CD4-positive, alpha-beta T cell treated with Interleukin-12 subunit alpha and Interleukin-12 subunit beta, for 1 hour (primary cell): ENCODE data around the gene NME7.

Source experiments
- DNase-seq: peaks from one replicate; pipeline ENCODE4 v3.0.0-alpha.2; 2020

The NME7 gene

DNA sequence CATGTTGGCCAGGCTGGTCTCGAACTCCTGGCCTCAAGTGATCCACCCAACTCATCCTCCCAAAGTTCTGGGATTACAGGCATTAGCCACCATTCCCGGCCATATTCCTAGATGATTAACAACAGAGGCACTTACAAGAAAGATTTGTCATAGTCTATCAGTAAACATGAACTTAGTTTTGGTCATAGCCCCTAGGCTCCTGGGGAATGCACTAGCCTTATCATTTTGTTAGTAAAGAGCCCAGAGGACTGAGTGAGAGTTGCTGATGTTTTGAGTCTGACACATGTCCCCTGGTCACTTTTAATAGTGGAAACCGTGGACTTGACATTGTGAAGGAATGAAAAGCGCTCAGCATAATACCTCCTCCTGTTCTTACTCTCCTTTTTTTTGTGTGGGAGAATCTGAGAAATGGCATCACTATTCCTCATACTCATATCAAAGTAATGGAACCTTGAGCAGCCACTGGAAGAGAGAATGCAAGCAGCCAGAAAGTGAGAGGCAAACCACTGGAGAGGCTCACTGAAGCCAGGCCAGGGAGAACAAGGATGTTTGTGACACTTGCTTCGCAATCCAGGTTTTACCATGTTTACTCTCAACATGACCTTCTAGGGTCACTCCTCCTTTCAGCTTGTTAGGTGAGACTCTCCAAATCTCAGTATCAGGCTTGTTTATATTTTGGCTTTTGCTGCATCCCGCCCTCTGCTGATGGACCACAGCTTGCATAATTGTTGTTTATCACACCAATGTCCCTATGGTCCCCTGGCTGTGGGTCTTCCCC lies 246.3 kb downstream of the NME7 start:
- no peak for DNase-seq

- no peak for DNase-seq
Observed at GRCh38 chr1:169120066-169120465, 247.5 kb downstream of the NME7 start.

GRCh38 chr1:169119405-169119804 lies 248.2 kb downstream of the NME7 start:
- DNase-seq = no peak

DNA sequence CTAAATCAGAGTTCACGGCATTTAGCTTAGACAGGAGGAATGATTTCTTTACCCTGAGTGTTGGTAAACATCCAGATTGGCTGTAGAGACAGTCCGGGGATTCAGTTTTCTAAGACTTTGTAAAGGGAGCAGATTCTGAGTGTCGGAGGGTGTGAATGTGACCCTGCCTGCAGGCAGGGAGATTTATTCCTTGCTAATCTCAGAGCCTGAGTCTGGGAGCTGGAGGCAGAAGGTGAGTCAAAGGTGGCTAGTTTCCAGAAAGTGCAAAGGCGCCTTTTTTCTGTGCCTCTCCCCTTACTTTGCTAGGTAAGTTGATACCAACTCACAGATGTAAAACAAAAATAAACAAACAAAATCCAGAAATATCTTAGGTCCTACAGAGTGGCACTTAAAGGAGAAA lies 249.4 kb downstream of the NME7 start:
- no peak for DNase-seq

- DNase-seq = no peak
Observed at GRCh38 chr1:169117599-169117998, 250.0 kb downstream of the NME7 start.

DNA sequence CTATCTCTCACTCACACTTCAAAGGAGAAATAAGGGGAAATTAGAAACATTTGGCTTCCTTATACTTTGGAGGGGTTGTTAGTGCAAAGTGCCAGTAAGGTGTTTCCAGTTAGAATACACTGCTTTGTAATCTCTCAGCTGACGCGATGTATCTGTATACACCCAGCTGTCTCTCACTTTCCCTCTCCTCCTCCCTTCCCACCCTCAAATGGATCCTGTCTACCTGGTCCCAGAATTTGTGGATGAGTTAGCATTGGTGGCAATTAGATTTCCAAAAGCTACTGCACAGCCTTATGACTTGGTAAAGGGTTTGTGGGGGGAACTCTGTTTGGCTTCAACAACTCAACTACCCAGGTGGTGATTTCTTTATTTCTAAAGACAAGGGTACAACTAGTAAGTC lies 250.6 kb downstream of the NME7 start:
- no peak for DNase-seq

GRCh38 chr1:169115891-169116585 lies 251.6 kb downstream of the NME7 start:
- DNase-seq = no peak

DNA sequence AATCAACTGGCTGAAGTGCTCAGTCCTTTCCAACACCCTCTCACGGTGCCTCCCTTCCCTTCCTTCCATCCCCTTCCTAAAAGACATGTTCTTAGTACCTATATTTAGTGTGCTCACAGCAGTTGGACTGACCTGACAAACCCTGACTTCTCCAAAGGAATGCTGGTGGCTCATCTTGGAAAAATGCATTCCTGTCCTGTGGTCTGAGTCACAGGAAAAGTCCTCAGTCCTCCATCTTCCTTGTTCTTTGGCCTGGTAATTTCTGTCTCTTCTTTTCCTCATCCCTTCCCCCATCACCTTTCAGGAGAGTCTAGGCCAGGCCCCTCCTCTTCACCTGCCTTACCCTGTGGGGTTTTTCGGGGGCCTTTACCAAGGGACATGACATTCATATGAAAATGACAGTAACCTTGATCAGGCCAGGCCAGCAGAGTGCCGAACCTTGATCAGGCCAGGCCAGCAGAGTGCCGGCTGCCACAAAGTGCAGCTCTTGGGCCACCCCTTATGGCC lies 253.9 kb downstream of the NME7 start:
- no peak for DNase-seq

DNA sequence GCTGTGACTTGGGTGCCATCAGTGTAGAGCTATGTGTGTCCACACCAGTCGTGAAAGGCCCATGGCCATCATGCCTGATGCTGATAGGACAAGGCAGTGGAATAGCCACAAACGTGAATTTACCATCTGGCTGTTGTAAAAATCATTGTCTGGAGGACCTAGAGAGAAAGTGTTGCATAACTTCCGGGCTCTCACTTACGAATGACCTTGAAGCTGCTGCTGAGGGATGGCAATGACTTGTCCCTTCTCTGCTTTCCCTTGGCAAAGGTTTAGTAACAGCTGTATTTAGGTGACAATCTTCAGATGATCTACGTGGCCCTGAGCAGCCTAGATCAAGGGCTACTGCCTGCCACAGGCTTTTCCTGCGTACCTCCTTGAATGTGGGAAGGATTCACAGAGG lies 255.4 kb downstream of the NME7 start:
- no peak for DNase-seq

GRCh38 chr1:169111472-169111871 lies 256.1 kb downstream of the NME7 start:
- no peak for DNase-seq

DNA sequence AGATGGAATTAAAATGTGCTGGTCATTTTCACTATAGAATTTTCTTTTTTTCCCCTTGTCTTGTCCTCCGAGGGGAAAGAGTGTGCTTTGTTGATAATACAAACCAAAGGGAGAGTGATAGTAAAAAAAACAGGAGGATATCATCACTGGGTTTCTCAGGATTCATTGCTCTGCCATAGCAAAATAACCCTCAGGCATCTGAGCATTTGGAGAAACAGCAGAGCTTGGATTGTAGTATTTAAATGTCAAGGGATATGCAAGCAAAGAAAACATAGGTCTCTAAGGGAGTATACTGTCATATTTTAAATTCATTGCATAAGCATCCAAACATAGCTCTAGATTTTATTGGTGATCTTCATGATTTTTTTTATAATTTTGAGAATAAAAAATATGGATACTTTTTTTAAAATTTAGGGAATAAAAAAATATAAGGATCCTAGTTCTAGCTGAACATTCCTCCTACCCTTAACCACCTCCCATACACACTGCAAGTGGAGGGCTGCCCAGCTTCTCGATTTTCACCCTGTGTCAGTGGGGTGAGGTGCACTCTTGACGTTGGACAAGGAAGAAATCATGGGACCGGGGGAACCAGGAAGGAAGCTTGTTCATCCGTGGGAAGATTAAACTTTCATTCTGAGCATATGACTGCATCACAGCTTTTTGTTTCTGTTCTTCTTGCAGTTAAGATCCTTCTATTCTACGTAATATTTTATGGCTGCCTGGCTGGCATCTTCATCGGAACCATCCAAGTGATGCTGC lies 256.7 kb downstream of the NME7 start:
- no peak for DNase-seq

DNA sequence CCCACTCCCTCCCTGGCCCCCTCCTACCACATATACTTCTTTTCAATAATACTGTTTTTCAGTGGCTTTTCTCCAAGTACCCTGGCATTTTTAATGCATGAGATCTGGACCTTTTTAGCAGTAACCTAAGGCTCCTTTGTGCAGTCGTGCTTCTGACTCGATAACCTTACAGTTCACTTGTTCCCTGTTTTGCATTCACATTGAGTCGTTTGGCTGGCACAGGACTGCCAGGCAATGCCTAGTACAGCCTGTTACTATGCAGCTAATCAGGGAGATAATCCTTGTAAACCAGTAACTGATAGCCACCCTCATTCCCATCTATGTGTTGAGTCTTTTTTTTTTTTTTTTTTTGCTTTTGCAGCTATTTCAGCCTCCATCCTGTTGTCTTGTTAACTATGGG lies 257.4 kb downstream of the NME7 start:
- no peak for DNase-seq

DNA sequence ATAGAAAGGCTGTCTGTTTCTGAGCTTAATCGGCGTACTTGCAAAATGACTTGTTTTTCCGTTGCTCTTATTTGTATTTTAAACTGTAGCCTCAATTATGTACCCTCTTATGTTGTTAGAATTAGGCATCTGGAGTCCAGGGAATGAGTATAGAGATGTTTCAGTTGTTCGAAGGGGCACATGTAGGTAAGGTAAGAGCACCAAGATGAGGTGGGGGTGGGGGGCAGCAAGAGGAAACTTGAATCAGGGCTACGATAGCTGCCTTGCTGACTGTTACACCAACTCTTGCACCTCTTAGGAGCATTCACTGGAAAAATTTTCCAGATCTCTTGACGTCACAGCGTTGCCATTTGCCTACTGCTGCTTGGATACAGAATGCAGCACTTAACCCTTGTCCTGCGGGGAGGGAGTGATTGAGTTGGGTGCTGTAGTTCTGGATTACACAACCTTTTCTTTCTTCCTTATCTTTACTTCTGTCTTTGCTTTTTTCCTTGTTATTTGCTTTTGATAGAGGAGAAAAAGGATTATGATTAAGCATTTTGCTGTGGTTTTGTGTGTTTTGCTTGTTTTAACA lies 257.9 kb downstream of the NME7 start:
- no peak for DNase-seq

GRCh38 chr1:169108863-169109560 lies 258.6 kb downstream of the NME7 start:
- DNase-seq = no peak

GRCh38 chr1:169108223-169108622 lies 259.4 kb downstream of the NME7 start:
- DNase-seq = no peak

DNA sequence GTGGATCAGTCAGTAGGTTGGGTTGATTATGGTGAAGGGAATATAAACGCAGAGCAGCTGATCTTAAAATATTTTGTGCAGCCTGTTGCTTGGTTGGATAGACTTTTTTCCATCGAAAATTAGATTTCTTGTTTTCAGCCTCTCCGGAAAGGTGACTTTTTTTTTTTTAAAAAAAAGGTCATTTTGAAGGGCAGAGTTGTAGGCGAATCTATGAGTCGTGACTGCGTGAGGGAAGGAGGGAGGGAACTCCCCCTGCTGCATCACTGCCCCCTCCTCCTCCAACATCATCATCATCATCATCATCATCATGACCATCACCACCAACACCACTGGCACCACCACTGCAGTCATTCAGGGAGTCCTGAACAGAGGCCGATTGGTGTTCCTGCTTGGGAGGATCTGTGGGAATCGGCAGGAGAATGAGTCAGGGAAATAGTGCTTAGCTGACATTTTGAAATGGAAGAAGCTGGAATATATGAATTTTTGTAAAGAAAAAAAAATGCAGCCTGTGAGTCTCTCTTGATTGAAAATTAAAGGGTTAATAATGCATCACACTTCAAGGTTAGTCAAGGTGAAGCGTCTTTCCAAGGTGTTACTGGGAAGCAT lies 259.9 kb downstream of the NME7 start:
- no peak for DNase-seq

DNA sequence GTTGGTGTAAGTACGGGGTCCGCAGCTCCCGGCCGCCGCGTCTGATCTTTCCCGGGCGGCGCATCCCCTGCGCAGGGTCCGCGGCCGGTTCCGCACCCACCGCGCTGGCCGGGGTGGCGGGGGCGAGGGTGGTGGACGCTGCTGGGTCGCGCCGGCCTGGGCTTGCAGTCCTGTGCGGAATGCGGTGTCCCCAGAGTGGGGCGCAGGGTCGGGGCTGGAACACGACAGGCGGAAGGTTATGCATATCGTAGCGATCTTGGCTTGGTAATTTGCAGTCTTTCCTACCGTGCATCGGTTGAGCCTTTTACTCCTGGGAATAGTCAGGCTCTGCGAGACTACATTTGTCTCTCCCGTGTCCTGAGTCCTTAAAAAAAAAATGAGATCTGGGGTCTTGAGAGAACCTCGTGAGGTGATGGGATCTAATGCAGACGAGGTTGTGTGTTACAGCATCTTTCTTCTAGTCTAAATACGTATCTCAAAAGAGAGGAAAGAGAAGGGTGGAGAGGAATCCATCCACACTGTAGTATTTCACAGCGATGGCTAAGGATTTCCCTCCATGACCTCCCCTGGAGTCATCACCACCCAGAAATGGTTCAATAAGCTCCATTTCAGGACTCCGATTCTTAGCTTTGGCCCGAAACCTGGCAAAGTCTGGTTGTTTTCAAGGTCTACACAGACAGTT lies 260.5 kb downstream of the NME7 start:
- DNase-seq = no peak

GRCh38 chr1:169106095-169106920 lies 261.3 kb downstream of the NME7 start, which contains the start of gene ATP1B1:
Gene ATP1B1 (plus strand): TSS chr1:169106690. CDS start chr1:169106830, 140 bp downstream.
- peak; percentile 84 for DNase-seq

GRCh38 chr1:169105434-169106094 lies 262.0 kb downstream of the NME7 start:
- DNase-seq = peak; percentile 41

DNA sequence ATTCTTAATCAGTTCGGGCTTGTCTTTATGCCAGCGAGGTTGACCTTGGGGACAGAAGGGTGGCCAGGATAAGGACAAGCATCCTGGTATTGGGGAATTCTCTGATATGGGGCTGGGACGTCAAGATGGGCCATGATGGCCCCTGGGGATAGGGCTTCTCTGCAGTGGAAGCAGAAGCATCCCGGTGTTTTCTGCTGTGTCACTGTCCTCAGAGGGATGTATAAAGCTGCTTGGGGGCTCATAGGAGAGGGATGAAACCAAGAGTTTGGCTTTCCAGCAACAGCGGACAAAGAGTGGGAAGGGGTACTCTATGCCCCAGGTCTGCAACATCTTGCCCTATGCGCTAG lies 262.5 kb downstream of the NME7 start:
- no peak for DNase-seq
